GM18502 (cell line): ENCODE data around the gene ZNF582.
"Not testable (repeated sequence)": the region's sequence is repeated elsewhere in the genome, so short reads cannot be mapped to it uniquely, and the experiment has no call there.

Experiments
- ATAC-seq: cut with Tn5 transposase; IDR thresholded peaks from one replicate; pipeline ENCODE4 v1.9.1; 2021; ENCODE audit warnings: mild to moderate bottlenecking; ENCODE audit not compliant: unreplicated experiment, poor library complexity

The ZNF582 gene

GRCh38 chr19:56355517-56355916 is 37.8 kb downstream of the ZNF582 start:
- ATAC-seq = no peak

GRCh38 chr19:56351208-56351607 is 42.1 kb downstream of the ZNF582 start:
- ATAC-seq = no peak

GRCh38 chr19:56350416-56351045 is 42.8 kb downstream of the ZNF582 start:
- ATAC-seq = no peak

GRCh38 chr19:56348289-56348877 is 45.0 kb downstream of the ZNF582 start:
- no peak for ATAC-seq

GRCh38 chr19:56347163-56347778 is 46.1 kb downstream of the ZNF582 start:
- ATAC-seq = no peak

GRCh38 chr19:56341948-56342347 is 51.4 kb downstream of the ZNF582 start:
- ATAC-seq = no peak

GRCh38 chr19:56339031-56339430 is 54.3 kb downstream of the ZNF582 start:
- not testable (repeated sequence) for ATAC-seq

GRCh38 chr19:56337077-56337476 is 56.3 kb downstream of the ZNF582 start:
- ATAC-seq = not testable (repeated sequence)

- not testable (repeated sequence) for ATAC-seq
These were observed 58.0 kb downstream of the ZNF582 start for GRCh38 chr19:56335371-56335770.

- ATAC-seq = no peak
These were observed 59.8 kb downstream of the ZNF582 start for GRCh38 chr19:56333506-56333905.
